ENCODE measurements around the gene ATP2B2. TPM values are rescaled to one million over a fixed set of nuclear protein-coding genes. Genes with fewer than 3 reads are reported as not detected.

Gene ATP2B2
- total RNA-seq, 2 experiments from 2014 or later, result 0.06 TPM; not detected in 1

- ChIA-PET POLR2A (interaction anchor here (0.5 kb wide), 1 partner anchor 209 kb away, joined by 3 read pairs; no protein-coding TSS in a partner anchor), CTCF (ENCODE audit: unreplicated experiment) (no interaction called here)
- no peaks in the 10 kb centered on the region for H3K9me2 ChIP-seq (ENCODE audit: insufficient read depth, low read length)
- no peaks in the 10 kb centered on the region for H4K20me1 ChIP-seq (ENCODE audit: insufficient read depth, low read length)
- H3K4me3 ChIP-seq (ENCODE audit: low read depth, low read length, poor library complexity, severe bottlenecking), result no peak overlapping the region
- H3K27ac ChIP-seq (ENCODE audit: low read depth, low read length, poor library complexity, severe bottlenecking), result no peak overlapping the region
- H3K9me3 ChIP-seq (ENCODE audit: low read length), result no peaks in the 10 kb centered on the region
- peaks cover 44% of the 10 kb centered on the region for H3K4me1 ChIP-seq (ENCODE audit: insufficient read depth, low read length, poor library complexity, severe bottlenecking)
- no peak for DNase-seq (ENCODE audit: low spot score)
- TF ChIP-seq EZH2phosphoT487 (IDR thresholded peaks at IDR 0.05; ENCODE audit: borderline replicate concordance, low read depth, low read length) (no peak), CTCF (conservative IDR thresholded peaks at IDR 0.05; ENCODE audit: low read length) (no peak)
- no TSS peak for BruUV-seq (replicated peaks)
- intact Hi-C loops (cut with micrococcal nuclease; ENCODE audit: unreplicated experiment), result no loop called here
- no peak overlapping the region for H2AFZ ChIP-seq (ENCODE audit: low read length)
- H3K4me2 ChIP-seq (ENCODE audit: low read length), result no peak overlapping the region
- no peaks in the 10 kb centered on the region for H3K79me2 ChIP-seq (ENCODE audit: insufficient read depth, low read depth, low read length)
- no peaks in the 10 kb centered on the region for H3K36me3 ChIP-seq (ENCODE audit: insufficient read depth, low read length)
Observed at GRCh38 chr3:10400749-10401495, 104.5 kb downstream of the ATP2B2 start.

- no peak overlapping the region for H3K4me2 ChIP-seq (ENCODE audit: low read length)
- no peak overlapping the region for H2AFZ ChIP-seq (ENCODE audit: low read length)
- no TSS peak for BruUV-seq (replicated peaks)
- H3K4me3 ChIP-seq (ENCODE audit: low read depth, low read length, poor library complexity, severe bottlenecking), result no peak overlapping the region
- H3K36me3 ChIP-seq (ENCODE audit: insufficient read depth, low read length), result no peaks in the 10 kb centered on the region
- no peak for DNase-seq (ENCODE audit: low spot score)
- H3K4me1 ChIP-seq (ENCODE audit: insufficient read depth, low read length, poor library complexity, severe bottlenecking), result peaks cover 51% of the 10 kb centered on the region
- H3K27ac ChIP-seq (ENCODE audit: low read depth, low read length, poor library complexity, severe bottlenecking), result no peak overlapping the region
- no peaks in the 10 kb centered on the region for H4K20me1 ChIP-seq (ENCODE audit: insufficient read depth, low read length)
- H3K79me2 ChIP-seq (ENCODE audit: insufficient read depth, low read depth, low read length), result no peaks in the 10 kb centered on the region
- H3K9me2 ChIP-seq (ENCODE audit: insufficient read depth, low read length), result no peaks in the 10 kb centered on the region
- intact Hi-C loops (cut with micrococcal nuclease; ENCODE audit: unreplicated experiment), result no loop called here
- ChIA-PET CTCF (ENCODE audit: unreplicated experiment) (no interaction called here), POLR2A (interaction anchor here (0.5 to 1.2 kb wide), 3 partner anchors 9 to 209 kb away, joined by 3 to 4 read pairs (median 3); no protein-coding TSS in a partner anchor)
- no peaks in the 10 kb centered on the region for H3K9me3 ChIP-seq (ENCODE audit: low read length)
- TF ChIP-seq EZH2phosphoT487 (IDR thresholded peaks at IDR 0.05; ENCODE audit: borderline replicate concordance, low read depth, low read length) (no peak), CTCF (conservative IDR thresholded peaks at IDR 0.05; ENCODE audit: low read length) (no peak)
Observed at GRCh38 chr3:10400050-10400748, 105.2 kb downstream of the ATP2B2 start.
